HG03439 (cell line): Measurements from ENCODE around the gene CSH2.

Experiments
- ATAC-seq: cut with Tn5 transposase; IDR thresholded peaks from one replicate; pipeline ENCODE4 v1.9.1; 2021; ENCODE audit warnings: mild to moderate bottlenecking, moderate library complexity; ENCODE audit not compliant: unreplicated experiment

CSH2 gene

GRCh38 chr17:63835167-63835720 is 38.2 kb downstream of the CSH2 start:
- ATAC-seq, result no peak

- ATAC-seq, result no peak
Measured at GRCh38 chr17:63834431-63835166, 38.9 kb downstream of the CSH2 start.

GRCh38 chr17:63833741-63834373 is 39.6 kb downstream of the CSH2 start:
- no peak for ATAC-seq

- ATAC-seq, result no peak
Measured at GRCh38 chr17:63833026-63833740, 40.3 kb downstream of the CSH2 start.

GRCh38 chr17:63832455-63832854 is 41.0 kb downstream of the CSH2 start:
- ATAC-seq, result no peak

- no peak for ATAC-seq
Measured at GRCh38 chr17:63832014-63832413, 41.5 kb downstream of the CSH2 start.

- no peak for ATAC-seq
Measured at GRCh38 chr17:63831505-63831904, 42.0 kb downstream of the CSH2 start.

GRCh38 chr17:63830904-63831491 is 42.5 kb downstream of the CSH2 start:
- no peak for ATAC-seq

GRCh38 chr17:63830278-63830677 is 43.2 kb downstream of the CSH2 start:
- no peak for ATAC-seq

GRCh38 chr17:63828936-63829335 is 44.5 kb downstream of the CSH2 start:
- no peak for ATAC-seq

- no peak for ATAC-seq
Measured at GRCh38 chr17:63827801-63828221, 45.7 kb downstream of the CSH2 start.

GRCh38 chr17:63827002-63827800 is 46.3 kb downstream of the CSH2 start, which contains the start of the genes FTSJ3 and PSMC5:
Gene FTSJ3, minus strand, starts transcription at chr17:63827663. Its CDS starts 761 bp downstream, at chr17:63826902.
Gene PSMC5, plus strand, starts transcription at chr17:63827431. Its CDS starts 60 bp downstream, at chr17:63827491.
- ATAC-seq, result peak; percentile 83

- ATAC-seq, result peak; percentile 2
Measured at GRCh38 chr17:63826468-63827001, 46.9 kb downstream of the CSH2 start.

- ATAC-seq, result no peak
Measured at GRCh38 chr17:63824362-63824761, 49.1 kb downstream of the CSH2 start.

- ATAC-seq, result no peak
Measured at GRCh38 chr17:63823659-63824331, 49.7 kb downstream of the CSH2 start.

- no peak for ATAC-seq
Measured at GRCh38 chr17:63822537-63822936, 50.9 kb downstream of the CSH2 start.
